ENCODE data around the gene BATF3. TPM values are rescaled to one million over a fixed set of nuclear protein-coding genes. Genes with fewer than 3 reads are reported as not detected.

The BATF3 gene
- total RNA-seq, 1 donor from 2014 or later, result 89.8 TPM

DNA sequence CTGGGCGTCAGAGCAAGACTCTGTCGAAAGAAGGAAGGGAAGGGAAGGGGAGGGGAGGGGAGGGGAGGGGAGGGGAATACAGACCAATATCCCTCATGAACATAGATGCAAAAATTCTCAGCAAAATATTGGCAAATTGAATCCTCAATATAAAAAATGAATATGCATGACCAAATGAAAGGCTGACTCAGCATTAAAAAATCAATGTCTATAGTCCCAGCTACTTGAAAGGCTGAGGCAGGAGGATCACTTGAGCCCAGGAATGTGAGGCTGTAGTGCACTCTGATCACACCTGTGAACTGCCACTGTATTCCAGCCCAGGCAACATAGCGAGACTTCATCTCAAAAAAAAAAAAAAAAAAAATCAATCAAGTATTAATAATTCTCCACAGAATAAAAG, 24.0 kb downstream of the BATF3 start:
- H3K9me3 Mint-ChIP-seq, result no peaks in the 10 kb centered on the region
- H3K4me3 Mint-ChIP-seq, result no peak overlapping the region
- no peak for DNase-seq (ENCODE audit: low spot score)
- no peak overlapping the region for H3K27ac Mint-ChIP-seq
- H3K4me1 Mint-ChIP-seq (ENCODE audit: low read depth), result peaks cover 42% of the 10 kb centered on the region
- intact Hi-C loops (cut with micrococcal nuclease), result no loop called here
- no peaks in the 10 kb centered on the region for H3K27me3 Mint-ChIP-seq (ENCODE audit: insufficient read depth)
- no peaks in the 10 kb centered on the region for H3K36me3 Mint-ChIP-seq (ENCODE audit: low read depth)

DNA sequence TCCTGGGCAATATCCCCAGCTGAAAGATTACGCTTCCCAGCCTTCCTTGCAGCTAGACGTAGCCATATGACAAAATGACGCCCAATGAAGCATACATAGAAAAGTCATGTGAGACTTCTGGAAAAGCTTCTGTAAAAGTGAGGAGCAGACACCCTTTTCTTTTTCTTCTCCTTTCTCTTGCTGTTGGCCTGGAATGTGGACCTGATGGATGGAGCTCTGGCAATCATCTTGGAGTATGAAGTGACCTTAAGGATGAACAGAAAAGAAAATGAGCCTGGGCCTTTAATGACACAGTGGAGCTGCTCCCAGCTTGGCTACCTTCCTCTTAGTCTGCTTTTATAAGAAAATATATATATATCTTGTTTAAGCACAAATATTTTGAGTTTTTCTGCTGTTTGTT, 24.8 kb downstream of the BATF3 start:
- Mint-ChIP-seq H3K4me1 (ENCODE audit: low read depth) (peaks cover 35% of the 10 kb centered on the region), H3K9me3 (no peaks in the 10 kb centered on the region), H3K36me3 (ENCODE audit: low read depth) (no peaks in the 10 kb centered on the region), H3K27ac (no peak overlapping the region), H3K27me3 (ENCODE audit: insufficient read depth) (no peaks in the 10 kb centered on the region), H3K4me3 (no peak overlapping the region)
- no peak for DNase-seq (ENCODE audit: low spot score)
- intact Hi-C loops (cut with micrococcal nuclease), result no loop called here

DNA sequence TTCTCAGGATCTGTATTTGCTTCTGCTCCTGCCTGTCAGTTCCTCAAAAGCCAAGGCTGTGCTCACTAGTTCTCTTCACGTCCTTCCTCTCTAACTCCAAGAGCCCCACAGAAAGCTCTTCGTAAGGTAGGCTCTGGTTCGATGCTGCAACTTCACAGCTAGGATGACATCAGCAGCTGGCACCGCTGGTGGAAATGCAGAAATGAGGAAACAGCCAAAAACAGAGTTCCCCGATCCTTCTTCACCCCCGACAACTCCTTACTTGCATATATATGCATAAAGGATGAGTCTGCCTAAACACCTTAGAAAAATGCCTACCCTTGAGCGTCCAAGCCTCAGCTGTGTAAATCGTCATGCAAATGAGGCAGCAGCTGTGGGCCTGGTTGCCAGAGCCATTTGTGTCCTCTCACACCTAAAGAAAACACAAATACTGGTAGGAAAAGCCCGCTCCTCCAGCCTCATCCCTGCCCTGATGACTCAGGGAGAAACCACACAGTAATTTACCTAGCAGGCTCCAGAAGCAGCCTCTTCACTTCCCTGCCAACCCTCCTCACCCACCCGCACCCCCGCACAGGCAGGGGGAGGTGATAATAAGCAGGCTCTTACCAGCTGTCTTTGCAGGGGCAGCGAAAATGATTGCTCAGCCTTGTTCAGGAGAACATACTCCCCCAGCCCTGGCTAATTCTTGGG, 28.2 kb downstream of the BATF3 start:
- no peak overlapping the region for H3K4me3 Mint-ChIP-seq
- no peak for DNase-seq (ENCODE audit: low spot score)
- intact Hi-C loops (cut with micrococcal nuclease), result no loop called here

DNA sequence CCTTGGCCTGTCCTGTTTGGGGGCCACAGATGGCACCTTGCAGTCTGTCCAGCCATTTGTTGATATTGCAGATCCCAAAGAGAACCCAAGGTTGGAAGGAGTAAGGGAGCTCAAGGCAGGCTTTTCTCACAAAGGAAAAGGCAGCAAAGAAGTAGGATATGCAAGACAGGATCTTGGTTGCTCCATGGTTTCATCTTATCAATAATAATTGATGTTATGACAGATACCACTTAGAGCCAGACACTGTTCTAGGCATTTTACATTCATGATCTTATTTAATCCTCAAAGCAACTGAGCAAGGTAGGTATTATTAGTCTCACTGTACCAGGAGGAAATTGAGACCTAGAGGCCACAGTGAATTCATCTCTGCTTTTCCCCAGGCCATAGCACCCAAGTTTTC, 28.8 kb downstream of the BATF3 start:
- peaks cover 28% of the 10 kb centered on the region for H3K4me1 Mint-ChIP-seq (ENCODE audit: low read depth)
- no peak overlapping the region for H3K27ac Mint-ChIP-seq
- no peaks in the 10 kb centered on the region for H3K27me3 Mint-ChIP-seq (ENCODE audit: insufficient read depth)
- H3K36me3 Mint-ChIP-seq (ENCODE audit: low read depth), result no peaks in the 10 kb centered on the region
- no peak for DNase-seq (ENCODE audit: low spot score)
- intact Hi-C loops (cut with micrococcal nuclease), result no loop called here
- H3K9me3 Mint-ChIP-seq, result no peaks in the 10 kb centered on the region
- no peak overlapping the region for H3K4me3 Mint-ChIP-seq

More for the DNA sequence above, 28.2 kb downstream of the BATF3 start:
- peaks cover 27% of the 10 kb centered on the region for H3K4me1 Mint-ChIP-seq (ENCODE audit: low read depth)
- no peaks in the 10 kb centered on the region for H3K36me3 Mint-ChIP-seq (ENCODE audit: low read depth)
- H3K27me3 Mint-ChIP-seq (ENCODE audit: insufficient read depth), result no peaks in the 10 kb centered on the region
- peak overlapping the region; percentile 9 for H3K27ac Mint-ChIP-seq
- H3K9me3 Mint-ChIP-seq, result no peaks in the 10 kb centered on the region

DNA sequence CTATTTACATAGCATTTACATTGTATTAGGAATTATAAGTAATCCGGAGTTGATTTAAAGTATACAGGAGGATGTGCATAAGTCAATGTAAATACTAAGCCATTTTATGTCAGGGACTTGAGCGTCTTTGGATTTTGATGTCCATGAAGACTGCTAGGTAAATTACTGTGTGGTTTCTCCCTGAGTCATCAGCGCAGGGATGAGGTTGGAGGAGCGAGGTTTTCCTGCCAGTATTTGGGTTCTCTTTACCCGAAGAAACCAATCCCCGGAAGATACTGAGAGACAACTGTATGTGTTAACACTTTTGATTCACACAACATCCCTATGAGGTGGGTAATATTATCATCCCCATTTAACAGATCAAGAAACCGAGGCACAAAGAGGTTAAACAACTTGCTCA, 29.3 kb downstream of the BATF3 start:
- H3K9me3 Mint-ChIP-seq, result no peaks in the 10 kb centered on the region
- no peak overlapping the region for H3K27ac Mint-ChIP-seq
- H3K4me3 Mint-ChIP-seq, result no peak overlapping the region
- H3K36me3 Mint-ChIP-seq (ENCODE audit: low read depth), result no peaks in the 10 kb centered on the region
- no peak for DNase-seq (ENCODE audit: low spot score)
- intact Hi-C loops (cut with micrococcal nuclease), result no loop called here
- H3K4me1 Mint-ChIP-seq (ENCODE audit: low read depth), result peaks cover 34% of the 10 kb centered on the region
- H3K27me3 Mint-ChIP-seq (ENCODE audit: insufficient read depth), result no peaks in the 10 kb centered on the region

DNA sequence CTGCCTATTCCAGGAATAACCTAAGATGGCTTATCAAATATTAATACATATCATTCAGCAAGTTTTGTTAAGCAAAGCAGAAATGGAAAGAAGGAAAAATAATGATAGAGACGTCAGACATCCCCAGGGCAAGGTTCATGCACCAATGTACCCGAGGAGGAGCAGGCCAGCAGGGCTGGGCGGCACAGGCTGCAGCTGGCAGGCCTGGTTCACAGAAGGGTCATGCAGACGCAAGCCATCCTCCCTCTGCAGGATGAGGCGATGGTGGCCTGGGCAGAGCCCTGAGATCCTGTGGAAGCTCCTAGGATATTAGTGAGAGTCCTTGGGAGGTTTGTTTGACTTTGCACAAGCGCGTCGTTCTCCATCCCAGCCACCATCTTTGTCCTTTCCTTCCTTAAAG, 30.0 kb downstream of the BATF3 start:
- Mint-ChIP-seq H3K9me3 (no peaks in the 10 kb centered on the region), H3K27ac (no peak overlapping the region), H3K4me1 (ENCODE audit: low read depth) (peaks cover 39% of the 10 kb centered on the region), H3K27me3 (ENCODE audit: insufficient read depth) (no peaks in the 10 kb centered on the region), H3K36me3 (ENCODE audit: low read depth) (no peaks in the 10 kb centered on the region), H3K4me3 (no peak overlapping the region)
- intact Hi-C loops (cut with micrococcal nuclease), result loop anchor here (5.0 kb wide), 1 partner anchor 33 kb away; no protein-coding TSS in a partner anchor
- DNase-seq (ENCODE audit: low spot score), result no peak

DNA sequence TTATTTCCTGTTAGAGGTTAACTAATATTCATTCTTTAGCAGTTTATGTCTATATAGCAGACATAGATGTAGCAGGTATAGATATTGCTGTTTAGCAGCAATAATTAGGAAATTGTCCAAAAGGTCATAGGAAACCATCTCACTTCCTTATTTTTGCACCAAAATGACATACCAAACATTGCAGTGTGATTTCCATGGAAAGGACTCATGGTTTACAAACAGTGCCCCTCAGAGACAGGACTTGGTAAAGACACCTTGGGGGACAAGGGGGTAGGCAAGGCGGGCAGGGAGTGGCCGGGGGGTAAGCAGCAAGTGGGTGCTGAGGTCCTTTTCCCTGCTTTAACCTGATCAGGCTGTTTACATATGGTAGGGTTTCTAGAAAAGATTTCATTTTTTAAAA, 30.5 kb downstream of the BATF3 start:
- intact Hi-C loops (cut with micrococcal nuclease), result loop anchor here (5.0 kb wide), 1 partner anchor 33 kb away; no protein-coding TSS in a partner anchor
- no peak overlapping the region for H3K4me3 Mint-ChIP-seq
- H3K27me3 Mint-ChIP-seq (ENCODE audit: insufficient read depth), result no peaks in the 10 kb centered on the region
- no peaks in the 10 kb centered on the region for H3K9me3 Mint-ChIP-seq
- no peak overlapping the region for H3K27ac Mint-ChIP-seq
- no peak for DNase-seq (ENCODE audit: low spot score)
- peaks cover 39% of the 10 kb centered on the region for H3K4me1 Mint-ChIP-seq (ENCODE audit: low read depth)
- H3K36me3 Mint-ChIP-seq (ENCODE audit: low read depth), result no peaks in the 10 kb centered on the region

DNA sequence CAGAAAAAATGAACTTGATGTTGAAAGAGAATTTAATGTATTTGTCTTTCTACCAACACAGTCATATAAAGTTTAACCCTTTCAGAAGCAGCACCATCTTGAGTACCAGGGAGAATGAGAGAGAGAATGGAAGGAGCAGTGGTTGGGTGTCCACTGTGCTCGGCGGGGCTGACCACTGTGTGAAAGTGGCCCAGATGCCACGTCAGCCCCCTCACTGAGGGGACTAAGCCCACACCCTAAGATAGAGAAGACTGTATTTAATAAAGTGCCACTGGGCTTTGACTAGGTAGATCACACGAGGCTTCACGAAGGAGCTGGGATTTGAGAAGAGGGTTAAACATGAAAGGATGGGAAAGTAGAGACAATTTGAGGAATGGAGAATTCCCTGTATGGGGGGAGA, 31.2 kb downstream of the BATF3 start:
- Mint-ChIP-seq H3K36me3 (ENCODE audit: low read depth) (no peaks in the 10 kb centered on the region), H3K9me3 (no peaks in the 10 kb centered on the region), H3K4me1 (ENCODE audit: low read depth) (peaks cover 39% of the 10 kb centered on the region), H3K4me3 (no peak overlapping the region), H3K27ac (no peak overlapping the region), H3K27me3 (ENCODE audit: insufficient read depth) (no peaks in the 10 kb centered on the region)
- intact Hi-C loops (cut with micrococcal nuclease), result loop anchor here (5.0 kb wide), 1 partner anchor 34 kb away; no protein-coding TSS in a partner anchor
- no peak for DNase-seq (ENCODE audit: low spot score)

DNA sequence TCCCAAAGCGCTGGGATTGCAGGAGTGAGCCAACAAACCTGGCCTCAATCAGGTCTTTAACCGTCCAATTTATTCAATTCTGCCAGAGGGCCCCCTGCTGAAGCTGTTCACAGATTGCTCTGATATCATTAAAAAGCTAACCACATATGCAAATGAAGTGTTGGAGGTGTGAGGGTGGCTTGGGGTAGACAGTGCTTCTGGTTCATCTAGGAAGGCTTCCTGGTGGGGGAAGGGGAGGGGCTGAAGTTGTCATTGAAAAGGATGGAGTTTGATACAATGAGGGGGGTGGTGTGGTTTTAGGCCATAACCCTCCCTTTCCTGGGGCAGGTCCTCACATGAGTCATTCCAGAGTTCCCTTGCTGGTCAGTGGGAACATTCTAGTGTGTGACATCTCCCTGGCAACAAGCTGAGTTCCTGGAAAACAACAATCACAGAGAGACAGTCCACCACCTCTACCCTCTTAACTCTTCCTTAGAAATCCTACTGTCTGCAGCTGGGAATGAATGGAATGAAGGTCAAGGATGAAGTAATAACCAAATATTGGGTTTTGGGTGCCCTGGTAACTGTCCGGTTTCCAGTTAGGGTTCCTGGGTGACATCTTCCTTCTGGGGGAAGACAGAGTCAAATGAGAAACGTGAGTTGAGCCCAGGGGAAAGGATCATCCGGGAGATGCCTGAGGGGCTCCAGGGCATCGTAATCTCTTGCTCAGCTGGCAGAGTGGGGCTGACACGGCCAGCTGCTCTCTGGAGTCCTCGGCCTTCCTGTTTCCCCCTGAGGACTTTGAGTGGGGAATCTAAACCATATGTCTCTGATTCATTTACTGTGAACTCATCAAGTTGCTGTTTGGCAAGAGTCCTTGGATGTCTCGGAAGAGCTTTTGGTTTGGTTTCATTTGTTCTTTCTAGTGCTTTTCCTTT, 32.2 kb downstream of the BATF3 start:
- no peak overlapping the region for H3K4me3 Mint-ChIP-seq
- no peak overlapping the region for H3K27ac Mint-ChIP-seq
- no peak for DNase-seq (ENCODE audit: low spot score)
- no peaks in the 10 kb centered on the region for H3K36me3 Mint-ChIP-seq (ENCODE audit: low read depth)
- no peaks in the 10 kb centered on the region for H3K27me3 Mint-ChIP-seq (ENCODE audit: insufficient read depth)
- H3K9me3 Mint-ChIP-seq, result no peaks in the 10 kb centered on the region
- peaks cover 39% of the 10 kb centered on the region for H3K4me1 Mint-ChIP-seq (ENCODE audit: low read depth)
- intact Hi-C loops (cut with micrococcal nuclease), result loop anchor here (5.0 kb wide), 1 partner anchor 35 kb away; no protein-coding TSS in a partner anchor

DNA sequence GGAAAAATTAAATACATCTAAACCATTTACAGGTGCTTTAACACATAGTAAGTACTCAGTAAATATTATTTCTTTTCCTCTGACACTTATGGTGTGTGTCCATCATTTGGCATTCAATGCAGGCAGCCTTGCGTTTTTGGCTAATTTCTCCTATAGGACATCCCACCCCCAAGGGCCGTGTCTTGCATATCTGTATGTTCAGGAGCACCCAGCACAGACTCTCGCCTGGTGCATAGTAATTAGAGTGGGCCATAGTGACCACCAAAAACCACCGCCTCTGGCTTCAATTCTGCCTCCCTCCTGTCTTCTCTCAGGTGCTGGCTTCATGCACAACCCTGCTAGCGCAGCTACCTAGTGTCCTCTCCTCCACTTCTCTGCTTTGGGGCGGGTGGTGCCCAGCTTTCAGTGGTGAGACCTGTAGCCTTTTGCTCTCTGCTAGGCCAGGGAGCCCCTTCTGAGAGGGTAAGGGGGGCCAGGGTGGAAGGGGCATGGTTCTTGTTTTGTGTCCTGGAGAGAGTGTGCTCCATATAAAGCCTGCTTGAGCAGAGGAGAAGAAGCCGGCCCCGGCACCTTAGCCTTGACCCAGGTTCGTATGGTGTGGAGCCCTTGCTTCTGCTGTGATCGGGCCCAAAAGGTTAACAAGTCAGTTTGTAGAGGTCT, 33.4 kb downstream of the BATF3 start:
- Mint-ChIP-seq H3K9me3 (no peaks in the 10 kb centered on the region), H3K27ac (no peak overlapping the region), H3K4me1 (ENCODE audit: low read depth) (peaks cover 31% of the 10 kb centered on the region), H3K4me3 (peak overlapping the region; percentile 82), H3K36me3 (ENCODE audit: low read depth) (no peaks in the 10 kb centered on the region), H3K27me3 (ENCODE audit: insufficient read depth) (peaks cover 7% of the 10 kb centered on the region)
- intact Hi-C loops (cut with micrococcal nuclease), result loop anchor here (5.0 kb wide), 1 partner anchor 36 kb away; no protein-coding TSS in a partner anchor
- no peak for DNase-seq (ENCODE audit: low spot score)

DNA sequence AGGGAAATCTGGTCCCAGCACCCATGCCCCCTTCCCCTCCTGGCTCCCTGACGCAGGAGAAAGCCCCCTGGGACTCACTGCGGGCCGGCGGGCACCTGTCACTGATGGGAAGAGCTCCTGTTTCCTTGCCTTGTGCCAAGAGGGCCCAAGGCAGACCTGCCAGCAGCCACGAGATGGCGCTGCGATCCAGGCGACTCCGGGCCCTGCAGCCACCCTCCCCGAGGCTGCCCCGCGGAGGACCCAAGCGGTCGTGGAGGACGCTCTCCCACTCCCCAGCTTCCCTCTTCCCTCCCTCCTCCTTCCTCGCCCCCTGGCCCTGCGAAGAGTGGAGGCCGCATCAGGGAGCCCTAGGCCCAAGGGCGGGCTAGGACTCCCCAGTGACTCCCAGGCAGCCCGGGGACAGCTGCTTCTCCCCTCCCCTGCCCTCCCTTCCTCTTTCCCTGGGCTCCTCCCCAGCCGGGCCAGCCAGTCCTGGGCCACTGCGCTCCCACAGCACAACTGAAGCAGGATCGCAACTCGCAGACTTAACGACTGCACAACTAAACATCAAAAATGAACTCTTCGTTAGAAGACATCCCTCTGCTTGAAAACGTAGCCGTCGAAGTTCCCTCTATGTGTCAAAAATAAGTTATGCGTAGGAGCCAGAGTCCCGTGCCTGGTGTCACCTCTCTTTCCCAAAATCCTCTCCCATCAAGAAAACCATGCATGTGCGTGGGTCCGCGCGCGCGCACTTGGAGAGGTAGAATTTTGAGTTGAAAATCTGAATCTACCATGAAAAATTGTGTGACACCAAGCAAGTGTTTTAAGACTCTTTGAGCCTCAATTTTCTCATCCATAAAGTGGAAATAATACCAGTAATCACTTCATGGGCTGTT, 34.2 kb downstream of the BATF3 start:
- Mint-ChIP-seq H3K27me3 (ENCODE audit: insufficient read depth) (peaks cover 13% of the 10 kb centered on the region), H3K27ac (peak overlapping the region; percentile 70), H3K4me1 (ENCODE audit: low read depth) (peaks cover 24% of the 10 kb centered on the region), H3K4me3 (peak overlapping the region; percentile 82), H3K36me3 (ENCODE audit: low read depth) (no peaks in the 10 kb centered on the region), H3K9me3 (no peaks in the 10 kb centered on the region)
- intact Hi-C loops (cut with micrococcal nuclease), result loop anchor here (1.0 to 5.0 kb wide), 7 partner anchors 13 to 330 kb away; no protein-coding TSS in a partner anchor
- peak; percentile 74 for DNase-seq (ENCODE audit: low spot score)

Data from activated T-helper 1 cell treated with anti-CD3 and anti-CD28 coated beads, Interleukin-12 subunit alpha, Interleukin-12 subunit beta, Interleukin-2, Interleukin-4 antibody, amounts not matched to agents 30 ng/mL and 10 ng/mL and 1 ng/mL, durations not matched to agents 14 hours and 24 hours and 36 hours (primary cell).